Measurements from ENCODE around the gene DLGAP4. TPM values are rescaled to one million over a fixed set of nuclear protein-coding genes. Genes with fewer than 3 reads are reported as not detected.

The DLGAP4 gene
- total and polyA plus RNA-seq, 2 of the 13 experiments (the other 11 are each of a cell fraction or from before 2014, with no cell fraction given), result 15.2 to 26.7 TPM

- TF ChIP-seq TRAFD1 (CRISPR knock-in tag; IDR thresholded peaks at IDR 0.05; ENCODE audit: borderline replicate concordance) (no peak), YY1 (IDR thresholded peaks at IDR 0.05; ENCODE audit: insufficient read depth, insufficient replicate concordance, low read depth, low read length) (peak; percentile 7), PCBP2 (optimal IDR thresholded peaks at IDR 0.05; ENCODE audit: low read depth, low read length, poor library complexity, severe bottlenecking) (no peak), KLF13 (CRISPR knock-in tag; IDR thresholded peaks at IDR 0.05) (no peak), REPIN1 (CRISPR knock-in tag; IDR thresholded peaks at IDR 0.05; ENCODE audit: borderline replicate concordance, low read depth) (no peak), SNAI1 (CRISPR knock-in tag; IDR thresholded peaks at IDR 0.05; ENCODE audit: borderline replicate concordance) (no peak), XRCC5 (optimal IDR thresholded peaks at IDR 0.05; ENCODE audit: low read length) (no peak), IKZF4 (CRISPR knock-in tag; IDR thresholded peaks at IDR 0.05; ENCODE audit: borderline replicate concordance, low read depth, not compliant biosample characterization) (no peak), ZNF431 (CRISPR knock-in tag; IDR thresholded peaks at IDR 0.05; ENCODE audit: borderline replicate concordance, low read depth) (no peak), TP53 (CRISPR knock-in tag; conservative IDR thresholded peaks at IDR 0.05) (no peak), HMG20B (CRISPR knock-in tag; conservative IDR thresholded peaks at IDR 0.05) (no peak), ZNF205 (CRISPR knock-in tag; IDR thresholded peaks at IDR 0.05) (0 out of 2 replicates have a peak, but pooled peaks have one; percentile 24), RFXAP (CRISPR knock-in tag; IDR thresholded peaks at IDR 0.05; ENCODE audit: borderline replicate concordance) (peak; percentile 1; the same call in 1 of the 2 replicates), REXO4 (CRISPR knock-in tag; IDR thresholded peaks at IDR 0.05; ENCODE audit: borderline replicate concordance) (no peak), XBP1 (CRISPR knock-in tag; IDR thresholded peaks at IDR 0.05) (no peak; the same call in 1 of the 2 replicates), NFKB2 (CRISPR knock-in tag; IDR thresholded peaks at IDR 0.05; ENCODE audit: borderline replicate concordance) (peak; percentile 15; the same call in 1 of the 2 replicates), ZNF3 (CRISPR knock-in tag; IDR thresholded peaks at IDR 0.05) (no peak), POLR2AphosphoS5 (IDR thresholded peaks at IDR 0.05; ENCODE audit: low read depth, low read length) (no peak)
- TF ChIP-seq, protein P1, sequence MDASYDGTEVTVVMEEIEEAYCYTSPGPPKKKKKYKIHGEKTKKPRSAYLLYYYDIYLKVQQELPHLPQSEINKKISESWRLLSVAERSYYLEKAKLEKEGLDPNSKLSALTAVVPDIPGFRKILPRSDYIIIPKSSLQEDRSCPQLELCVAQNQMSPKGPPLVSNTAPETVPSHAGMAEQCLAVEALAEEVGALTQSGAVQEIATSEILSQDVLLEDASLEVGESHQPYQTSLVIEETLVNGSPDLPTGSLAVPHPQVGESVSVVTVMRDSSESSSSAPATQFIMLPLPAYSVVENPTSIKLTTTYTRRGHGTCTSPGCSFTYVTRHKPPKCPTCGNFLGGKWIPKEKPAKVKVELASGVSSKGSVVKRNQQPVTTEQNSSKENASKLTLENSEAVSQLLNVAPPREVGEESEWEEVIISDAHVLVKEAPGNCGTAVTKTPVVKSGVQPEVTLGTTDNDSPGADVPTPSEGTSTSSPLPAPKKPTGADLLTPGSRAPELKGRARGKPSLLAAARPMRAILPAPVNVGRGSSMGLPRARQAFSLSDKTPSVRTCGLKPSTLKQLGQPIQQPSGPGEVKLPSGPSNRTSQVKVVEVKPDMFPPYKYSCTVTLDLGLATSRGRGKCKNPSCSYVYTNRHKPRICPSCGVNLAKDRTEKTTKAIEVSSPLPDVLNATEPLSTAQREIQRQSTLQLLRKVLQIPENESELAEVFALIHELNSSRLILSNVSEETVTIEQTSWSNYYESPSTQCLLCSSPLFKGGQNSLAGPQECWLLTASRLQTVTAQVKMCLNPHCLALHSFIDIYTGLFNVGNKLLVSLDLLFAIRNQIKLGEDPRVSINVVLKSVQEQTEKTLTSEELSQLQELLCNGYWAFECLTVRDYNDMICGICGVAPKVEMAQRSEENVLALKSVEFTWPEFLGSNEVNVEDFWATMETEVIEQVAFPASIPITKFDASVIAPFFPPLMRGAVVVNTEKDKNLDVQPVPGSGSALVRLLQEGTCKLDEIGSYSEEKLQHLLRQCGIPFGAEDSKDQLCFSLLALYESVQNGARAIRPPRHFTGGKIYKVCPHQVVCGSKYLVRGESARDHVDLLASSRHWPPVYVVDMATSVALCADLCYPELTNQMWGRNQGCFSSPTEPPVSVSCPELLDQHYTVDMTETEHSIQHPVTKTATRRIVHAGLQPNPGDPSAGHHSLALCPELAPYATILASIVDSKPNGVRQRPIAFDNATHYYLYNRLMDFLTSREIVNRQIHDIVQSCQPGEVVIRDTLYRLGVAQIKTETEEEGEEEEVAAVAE (CRISPR knock-in tag; IDR thresholded peaks at IDR 0.05; ENCODE audit: borderline replicate concordance), result no peak
- TF ChIP-seq, protein P2, sequence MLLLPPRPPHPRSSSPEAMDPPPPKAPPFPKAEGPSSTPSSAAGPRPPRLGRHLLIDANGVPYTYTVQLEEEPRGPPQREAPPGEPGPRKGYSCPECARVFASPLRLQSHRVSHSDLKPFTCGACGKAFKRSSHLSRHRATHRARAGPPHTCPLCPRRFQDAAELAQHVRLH (CRISPR knock-in tag; IDR thresholded peaks at IDR 0.05; ENCODE audit: borderline replicate concordance, low read depth), result no peak
- TF ChIP-seq, protein P3, sequence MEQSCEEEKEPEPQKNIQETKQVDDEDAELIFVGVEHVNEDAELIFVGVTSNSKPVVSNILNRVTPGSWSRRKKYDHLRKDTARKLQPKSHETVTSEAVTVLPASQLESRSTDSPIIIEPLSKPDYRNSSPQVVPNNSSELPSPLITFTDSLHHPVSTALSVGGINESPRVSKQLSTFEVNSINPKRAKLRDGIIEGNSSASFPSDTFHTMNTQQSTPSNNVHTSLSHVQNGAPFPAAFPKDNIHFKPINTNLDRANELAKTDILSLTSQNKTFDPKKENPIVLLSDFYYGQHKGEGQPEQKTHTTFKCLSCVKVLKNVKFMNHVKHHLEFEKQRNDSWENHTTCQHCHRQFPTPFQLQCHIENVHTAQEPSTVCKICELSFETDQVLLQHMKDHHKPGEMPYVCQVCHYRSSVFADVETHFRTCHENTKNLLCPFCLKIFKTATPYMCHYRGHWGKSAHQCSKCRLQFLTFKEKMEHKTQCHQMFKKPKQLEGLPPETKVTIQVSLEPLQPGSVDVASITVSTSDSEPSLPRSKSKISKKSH (CRISPR knock-in tag; IDR thresholded peaks at IDR 0.05; ENCODE audit: borderline replicate concordance), result peak; percentile 47; the same call in 1 of the 2 replicates
Observed at GRCh38 chr20:36461600-36462439, 155.7 kb downstream of the DLGAP4 start (continued).

All from HepG2 (cell line).